ENCODE results near the gene EEF1B2.
"Not testable (repeated sequence)": the region's sequence is repeated elsewhere in the genome, so short reads cannot be mapped to it uniquely, and the experiment has no call there.

Gene EEF1B2

DNA sequence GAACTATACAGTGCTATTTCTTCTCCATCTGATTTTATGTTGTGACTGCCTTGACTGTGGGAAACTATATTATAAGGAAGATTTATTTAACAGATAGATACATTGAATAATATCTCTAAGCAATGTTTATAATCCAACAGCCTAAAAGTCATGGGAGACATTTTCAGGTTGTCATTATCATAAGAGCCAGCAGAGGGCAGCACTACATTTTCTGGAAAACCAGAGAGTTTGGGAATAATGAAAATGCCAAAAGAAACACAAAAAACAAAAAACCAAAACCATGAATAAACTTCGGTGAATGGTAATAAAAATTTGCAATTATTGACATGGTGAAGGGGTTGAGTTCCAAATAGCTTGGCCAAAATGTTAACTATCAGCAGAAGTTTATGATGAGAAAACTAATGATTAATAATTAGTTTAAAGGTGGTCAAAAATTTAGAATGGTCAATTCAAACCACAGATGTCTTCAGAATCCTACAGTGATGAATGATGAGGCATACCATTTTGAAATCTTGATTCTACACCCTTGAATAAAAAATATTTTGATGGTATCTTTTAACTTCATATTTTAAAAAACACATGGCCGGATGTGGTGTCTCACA lies 4.7 kb downstream of the EEF1B2 start:
- no peak for DNase-seq

DNA sequence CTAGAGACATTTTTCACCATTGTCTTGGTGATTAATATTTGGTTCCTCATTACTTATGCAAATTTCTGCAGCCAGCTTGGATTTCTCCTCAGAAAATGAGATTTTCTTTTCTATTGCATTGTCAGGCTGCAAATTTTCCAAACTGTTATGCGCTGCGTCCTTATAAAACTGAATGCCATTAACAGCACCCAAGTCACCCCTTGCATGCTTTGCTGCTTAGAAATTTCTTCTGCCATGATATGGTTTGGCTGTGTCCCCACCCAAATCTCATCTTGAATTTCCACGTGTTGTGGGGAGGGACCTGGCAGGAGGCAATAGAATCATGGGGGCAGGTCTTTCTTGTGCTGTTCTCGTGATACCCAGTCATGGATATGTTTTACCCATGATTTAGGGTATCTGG lies 8.5 kb downstream of the EEF1B2 start:
- DNase-seq: not testable (repeated sequence)

DNA sequence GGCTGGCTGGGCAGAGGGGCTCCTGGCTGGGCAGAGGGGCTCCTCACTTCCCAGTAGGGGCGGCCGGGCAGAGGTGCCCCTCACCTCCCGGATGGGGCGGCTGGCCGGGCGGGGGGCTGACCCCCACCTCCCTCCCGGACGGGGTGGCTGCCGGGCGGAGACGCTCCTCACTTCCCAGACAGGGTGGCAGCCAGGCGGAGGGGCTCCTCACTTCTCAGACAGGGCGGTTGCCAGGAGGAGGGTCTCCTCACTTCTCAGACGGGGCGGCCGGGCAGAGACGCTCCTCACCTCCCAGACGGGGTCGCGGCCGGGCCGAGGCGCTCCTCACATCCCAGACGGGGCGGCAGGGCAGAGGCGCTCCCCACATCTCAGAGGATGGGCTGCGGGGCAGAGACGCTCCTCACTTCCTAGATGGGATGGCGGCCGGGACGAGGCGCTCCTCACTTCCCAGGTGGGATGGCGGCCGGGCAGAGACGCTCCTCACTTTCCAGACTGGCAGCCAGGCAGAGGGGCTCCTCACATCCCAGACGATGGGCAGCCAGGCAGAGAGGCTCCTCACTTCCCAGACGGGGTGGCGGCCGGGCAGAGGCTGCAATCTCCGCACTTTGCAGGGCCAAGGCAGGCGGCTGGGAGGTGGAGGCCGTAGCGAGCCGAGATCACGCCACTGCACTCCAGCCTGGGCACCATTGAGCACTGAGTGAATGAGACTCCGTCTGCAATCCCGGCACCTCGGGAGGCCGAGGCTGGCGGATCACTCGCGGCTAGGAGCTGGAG lies 12.1 kb downstream of the EEF1B2 start:
- DNase-seq: not testable (repeated sequence)

DNA sequence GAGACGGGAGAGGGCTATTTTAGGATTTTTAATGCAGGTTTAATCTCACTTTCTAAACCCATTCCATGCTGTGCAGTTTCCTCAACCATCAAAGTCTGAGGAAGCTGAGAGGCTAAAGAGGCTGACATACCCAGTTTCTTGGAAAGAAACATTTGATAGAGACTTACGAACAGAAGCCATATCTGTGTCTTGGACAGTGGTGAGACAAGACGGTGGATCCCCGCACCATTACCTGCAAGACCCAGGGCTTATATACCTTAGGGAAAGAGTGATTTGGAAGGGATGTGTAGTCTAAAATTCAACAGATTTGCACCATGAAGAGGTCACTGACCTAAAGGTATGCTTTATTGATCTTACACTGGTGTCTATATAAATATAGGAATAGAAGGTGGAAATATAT lies 13.5 kb downstream of the EEF1B2 start:
- DNase-seq: no peak

DNA sequence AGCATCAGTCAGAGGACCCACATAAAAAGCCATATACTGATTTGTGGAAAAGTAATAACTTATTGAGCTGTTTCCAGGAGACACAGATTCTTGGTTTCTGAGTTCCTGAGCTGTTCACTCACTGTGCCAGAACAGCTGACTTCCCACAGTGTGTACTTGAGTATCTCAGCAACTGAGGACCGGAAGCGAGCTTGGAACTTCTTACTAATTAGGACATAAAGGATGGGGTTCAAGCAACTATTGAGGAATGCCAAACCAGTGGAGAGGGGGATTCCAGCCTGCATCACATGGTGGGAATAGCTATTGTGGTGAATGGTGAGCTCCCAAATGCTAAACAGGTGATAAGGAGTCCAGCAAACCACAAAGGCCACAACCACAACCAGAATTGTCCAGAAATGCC lies 16.4 kb downstream of the EEF1B2 start:
- DNase-seq: no peak

DNA sequence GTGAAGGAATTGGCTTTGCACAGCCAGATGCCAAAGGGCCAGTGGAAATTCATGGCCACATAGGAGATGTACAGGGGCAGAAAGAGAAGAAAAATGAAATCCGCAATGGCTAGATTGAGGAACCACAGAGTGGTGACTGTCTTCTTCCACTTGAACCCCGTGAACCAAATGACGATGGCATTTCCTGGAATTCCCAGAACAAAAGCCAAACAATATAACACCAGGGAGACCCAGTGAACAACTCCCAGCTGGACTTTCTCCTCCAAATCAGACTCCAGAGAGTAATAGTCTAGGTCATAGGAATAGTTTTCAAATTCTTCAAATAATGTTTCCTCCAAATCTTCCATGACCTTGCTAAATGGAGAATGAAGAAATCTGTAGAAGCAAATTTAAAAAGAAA lies 17.2 kb downstream of the EEF1B2 start:
- no peak for DNase-seq

DNA sequence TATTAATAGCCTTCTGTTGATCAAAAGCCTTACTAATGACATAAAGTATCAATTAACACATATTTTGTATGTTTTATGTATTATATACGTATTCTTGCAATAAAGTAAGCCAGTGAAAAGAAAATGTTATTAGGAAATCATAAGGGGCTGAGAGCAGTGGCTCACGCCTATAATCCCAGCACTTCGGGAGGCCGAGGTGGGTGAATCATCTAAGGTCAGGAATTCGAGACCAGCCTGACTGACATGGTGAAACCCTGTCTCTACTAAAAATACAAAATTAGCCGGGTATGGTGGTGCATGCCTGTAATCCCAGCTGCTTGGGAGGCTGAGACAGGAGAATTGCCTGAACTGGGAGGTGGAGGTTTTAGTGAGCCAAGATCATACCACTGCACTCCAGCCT lies 21.8 kb downstream of the EEF1B2 start:
- DNase-seq: not testable (repeated sequence)

DNA sequence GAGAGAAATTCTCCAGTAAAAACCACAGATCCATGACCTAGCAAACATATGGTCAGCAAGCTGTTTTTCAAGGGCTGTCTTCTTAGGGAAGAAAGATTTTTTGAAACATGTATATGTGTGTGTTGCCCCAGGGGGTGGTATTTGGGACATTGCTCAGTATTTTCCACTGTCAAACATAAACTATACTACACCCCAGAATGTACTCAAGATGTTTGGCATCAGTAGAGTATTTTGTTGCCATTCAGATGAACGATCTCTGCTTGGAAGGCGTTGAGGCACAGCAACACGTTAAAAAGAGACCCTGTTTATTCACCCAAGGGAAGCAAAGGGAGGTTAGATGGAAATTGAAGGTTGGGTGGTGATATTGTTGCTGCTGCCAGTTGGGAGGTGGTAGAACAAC lies 30.0 kb downstream of the EEF1B2 start:
- no peak for DNase-seq

DNA sequence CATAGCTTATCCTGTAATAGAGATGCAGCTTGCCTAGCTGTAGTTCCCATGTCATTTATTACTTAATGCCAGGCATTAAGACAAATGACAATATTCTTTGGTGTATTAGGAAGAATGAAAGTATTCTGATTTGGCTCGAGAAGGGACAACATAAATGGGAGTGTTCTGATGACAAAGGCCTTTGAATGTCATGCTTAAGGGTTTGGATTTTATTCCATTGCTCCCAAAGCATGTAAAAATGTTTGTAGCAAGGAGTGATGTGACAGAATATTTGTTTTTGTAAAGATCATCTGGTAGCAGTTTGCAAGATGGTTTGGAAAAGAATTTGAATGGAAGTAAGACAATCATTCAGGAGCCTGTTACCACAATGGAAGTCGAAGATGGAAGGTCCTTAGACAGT lies 30.4 kb downstream of the EEF1B2 start:
- DNase-seq: no peak

DNA sequence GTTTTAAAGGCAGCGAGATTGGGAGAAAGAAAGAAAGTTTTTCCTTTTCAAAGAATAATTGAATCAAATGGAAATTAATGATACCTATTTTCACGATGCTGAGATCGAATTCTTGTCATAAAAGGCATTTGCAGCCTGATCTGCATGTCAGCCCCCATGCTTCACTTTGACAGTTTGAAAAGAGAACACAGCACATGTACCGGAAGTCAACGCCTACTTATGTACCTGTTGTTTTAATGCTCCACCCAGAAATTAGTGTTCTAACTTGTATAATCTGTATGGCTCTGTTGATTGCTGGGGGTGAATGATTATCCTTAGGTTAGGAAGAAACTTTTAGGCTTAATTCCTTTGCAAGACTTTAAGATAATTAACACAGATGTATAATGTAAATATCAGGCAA lies 31.0 kb downstream of the EEF1B2 start:
- no peak for DNase-seq

DNA sequence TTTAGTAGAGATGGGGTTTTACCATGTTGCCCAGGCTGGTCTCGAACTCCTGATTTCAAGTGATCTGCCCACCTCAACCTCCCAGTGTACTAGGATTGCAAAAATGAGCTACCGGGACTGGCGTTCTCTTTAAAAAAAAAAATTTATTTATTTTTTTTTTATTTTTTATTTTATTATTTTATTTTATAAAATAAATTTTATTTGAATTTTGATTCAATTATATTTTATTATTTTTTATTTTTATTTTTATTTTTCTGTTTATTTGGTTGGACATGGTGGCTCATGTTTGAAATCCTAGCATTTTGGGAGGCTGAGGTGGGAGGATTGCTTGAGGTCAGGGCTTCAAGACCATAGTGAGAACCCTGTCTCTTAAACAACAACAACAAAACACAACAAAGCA lies 32.5 kb downstream of the EEF1B2 start:
- no peak for DNase-seq

DNA sequence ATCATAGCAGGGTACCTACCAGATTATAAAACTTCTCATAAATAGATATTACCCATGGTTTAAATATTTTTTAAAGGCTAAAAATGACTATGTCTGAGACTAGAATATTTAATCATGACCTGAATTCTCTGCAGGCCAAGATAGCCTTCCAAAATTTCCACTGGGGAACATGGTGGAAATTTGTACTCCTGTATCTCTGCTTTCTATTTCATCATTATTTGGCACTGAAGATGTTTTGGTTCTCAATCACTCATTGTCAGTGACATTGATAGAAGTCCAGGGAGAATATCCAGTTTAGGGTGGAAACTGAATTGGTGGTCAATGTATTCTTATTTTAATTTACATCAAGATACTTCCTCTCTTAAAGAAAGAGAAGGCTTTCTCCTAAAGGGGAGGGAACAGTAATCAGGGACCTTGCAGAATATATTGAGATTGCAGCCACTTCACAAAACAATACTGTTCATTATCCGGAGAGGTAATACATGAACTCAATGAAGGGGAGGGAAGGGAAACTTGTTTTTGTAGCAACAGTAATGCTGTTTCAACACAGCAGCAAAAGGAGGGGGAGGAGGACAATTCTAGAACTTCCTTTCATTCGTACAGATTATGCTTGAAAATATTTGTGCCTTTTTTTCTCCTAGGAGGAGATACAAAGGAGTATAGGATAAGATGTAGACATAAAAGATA lies 34.1 kb downstream of the EEF1B2 start:
- DNase-seq: no peak

DNA sequence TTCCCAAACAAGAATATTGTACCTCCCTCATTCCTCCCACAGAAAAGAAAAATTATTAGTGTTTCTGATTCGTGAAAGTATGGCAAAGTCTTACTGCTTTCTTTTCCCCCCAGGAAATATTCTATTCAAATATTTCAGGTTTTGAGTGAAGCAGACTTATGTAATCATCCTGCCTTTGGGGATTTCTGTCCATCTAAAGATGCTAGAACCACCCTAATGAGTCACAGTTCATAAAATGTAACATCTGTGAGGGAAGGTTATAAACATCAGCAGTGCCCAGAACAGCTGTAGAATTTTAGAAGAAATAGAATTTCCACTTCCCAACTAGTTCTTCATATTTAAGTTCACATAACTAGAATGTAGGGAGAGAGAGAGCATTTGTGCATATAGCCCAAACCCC lies 39.0 kb downstream of the EEF1B2 start:
- DNase-seq: no peak

DNA sequence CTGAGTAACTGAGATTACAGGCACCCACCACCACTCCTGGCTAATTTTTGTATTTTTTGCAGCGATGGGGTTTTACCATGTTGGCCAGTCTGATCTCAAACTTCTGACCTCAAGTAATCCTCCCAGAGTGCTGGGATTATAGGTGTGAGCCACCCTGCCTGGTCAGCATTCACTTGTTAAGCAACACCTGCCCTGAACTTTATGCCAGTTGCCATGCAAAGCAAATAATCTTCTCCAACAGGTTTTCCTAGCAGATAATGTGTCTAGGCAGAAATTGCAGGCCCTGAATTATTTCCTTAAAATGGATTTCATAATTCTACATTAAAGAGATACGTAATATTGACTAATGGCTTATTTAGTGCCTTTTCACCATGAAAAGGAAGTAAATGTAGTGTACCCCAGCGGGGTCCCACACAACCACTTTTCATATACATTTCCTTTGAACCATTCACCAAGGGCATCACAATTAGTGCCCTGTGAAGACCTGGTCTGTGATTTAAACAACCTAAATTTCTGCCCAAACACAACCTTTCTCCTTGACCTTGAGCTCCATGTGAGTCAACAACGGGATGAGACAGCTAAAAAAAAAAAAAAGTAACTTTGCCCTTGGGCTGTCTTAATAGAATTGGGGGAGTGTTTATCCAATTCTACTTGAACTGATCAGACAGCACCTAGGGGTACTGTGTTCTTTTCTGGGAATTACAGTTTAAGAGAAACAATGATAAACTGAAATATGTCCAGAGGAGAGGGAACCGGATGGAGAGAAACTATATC lies 41.6 kb downstream of the EEF1B2 start:
- no peak for DNase-seq

DNA sequence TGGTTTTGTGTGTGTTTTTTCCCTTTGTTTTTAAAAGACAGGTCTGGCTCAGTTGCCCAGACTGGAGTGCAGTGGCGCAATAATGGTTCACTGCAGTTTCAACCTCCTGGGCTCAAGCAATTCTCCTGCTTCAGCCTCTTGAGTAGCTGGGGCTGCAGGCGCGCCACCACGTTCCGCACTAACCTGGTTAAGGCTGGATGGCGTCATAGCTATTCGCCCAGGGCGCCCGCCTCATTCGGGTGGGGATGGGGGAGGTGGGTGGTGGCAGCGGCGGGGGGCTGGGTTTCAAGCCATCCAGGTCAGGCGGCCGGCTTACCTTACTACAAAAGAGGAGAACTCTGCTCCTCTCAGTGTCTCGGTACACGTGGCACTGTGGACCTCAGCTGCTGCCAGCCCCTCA lies 42.8 kb downstream of the EEF1B2 start:
- no peak for DNase-seq

DNA sequence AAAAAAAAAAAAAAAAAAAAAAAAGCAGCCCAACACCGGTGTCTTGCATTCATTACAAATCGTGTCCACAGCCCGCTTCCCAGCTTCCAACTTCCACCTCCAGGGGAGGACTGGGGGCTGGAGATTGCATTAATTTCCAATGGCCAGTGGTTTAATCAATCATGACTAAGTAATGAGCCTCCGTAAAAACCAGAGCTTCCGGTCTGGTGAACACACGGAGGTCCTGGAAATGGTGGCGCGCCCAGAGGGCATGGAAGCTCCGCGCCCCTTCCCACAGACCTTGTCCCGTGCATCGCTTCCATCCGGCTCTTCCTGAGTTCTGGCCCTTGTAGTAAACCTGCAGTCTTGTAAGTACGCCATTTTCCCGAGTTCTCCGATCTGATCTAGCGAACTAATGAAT lies 43.6 kb downstream of the EEF1B2 start:
- no peak for DNase-seq

DNA sequence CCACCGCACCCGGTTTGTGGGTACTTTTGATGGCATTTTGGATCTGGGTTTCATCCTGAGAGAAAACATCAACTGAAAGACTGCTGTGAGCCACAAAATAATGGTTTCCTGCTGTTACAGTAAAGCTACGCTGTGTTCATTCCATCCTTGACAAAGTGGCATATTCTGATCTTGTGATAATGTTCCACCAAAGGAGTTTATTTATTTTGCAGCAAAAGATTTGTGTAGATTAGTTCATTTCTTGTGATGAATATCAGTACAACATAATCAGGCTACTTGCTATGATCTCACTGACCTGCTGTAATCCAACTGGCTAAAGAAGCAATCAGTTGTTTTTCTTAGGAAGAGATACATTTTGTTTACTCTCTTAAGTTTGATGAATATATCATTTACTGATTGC lies 45.0 kb downstream of the EEF1B2 start:
- DNase-seq: no peak

DNA sequence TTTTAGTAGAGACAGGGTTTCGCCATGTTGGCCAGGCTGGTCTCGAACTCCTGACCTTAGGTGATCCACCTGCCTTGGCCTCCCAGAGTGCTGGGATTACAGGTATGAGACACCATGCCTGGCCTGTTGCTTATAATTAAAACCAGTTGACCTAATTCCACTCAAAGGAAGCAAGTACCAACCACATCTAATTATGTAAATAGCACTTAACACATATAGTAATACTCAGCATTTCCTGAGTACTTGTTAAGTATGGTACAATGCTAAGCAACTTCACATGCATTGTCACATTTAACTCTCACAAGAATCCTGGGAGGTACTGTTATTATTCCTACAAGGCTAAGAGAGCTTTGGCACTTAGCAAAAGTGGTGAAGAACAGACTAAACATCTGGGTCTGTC lies 47.6 kb downstream of the EEF1B2 start:
- DNase-seq: not testable (repeated sequence)

DNA sequence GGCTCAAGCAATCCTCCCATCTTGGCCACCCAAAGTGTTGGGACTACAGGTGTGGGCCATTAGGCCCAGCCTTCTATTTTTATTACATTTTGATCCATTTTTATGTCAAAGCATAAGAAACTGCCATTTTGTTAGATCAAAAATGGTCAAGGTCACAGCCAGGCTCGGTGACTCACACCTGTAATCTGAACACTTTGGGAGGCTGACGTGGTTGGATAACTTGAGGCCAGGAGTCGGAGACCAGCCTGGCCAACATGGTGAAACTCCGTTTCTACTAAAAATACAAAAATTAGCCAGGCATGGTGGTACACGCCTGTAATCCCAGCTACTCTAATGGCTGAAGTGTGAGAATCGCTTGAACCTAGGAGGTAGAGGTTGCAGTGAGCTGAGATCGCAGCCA lies 49.2 kb downstream of the EEF1B2 start:
- no peak for DNase-seq

DNA sequence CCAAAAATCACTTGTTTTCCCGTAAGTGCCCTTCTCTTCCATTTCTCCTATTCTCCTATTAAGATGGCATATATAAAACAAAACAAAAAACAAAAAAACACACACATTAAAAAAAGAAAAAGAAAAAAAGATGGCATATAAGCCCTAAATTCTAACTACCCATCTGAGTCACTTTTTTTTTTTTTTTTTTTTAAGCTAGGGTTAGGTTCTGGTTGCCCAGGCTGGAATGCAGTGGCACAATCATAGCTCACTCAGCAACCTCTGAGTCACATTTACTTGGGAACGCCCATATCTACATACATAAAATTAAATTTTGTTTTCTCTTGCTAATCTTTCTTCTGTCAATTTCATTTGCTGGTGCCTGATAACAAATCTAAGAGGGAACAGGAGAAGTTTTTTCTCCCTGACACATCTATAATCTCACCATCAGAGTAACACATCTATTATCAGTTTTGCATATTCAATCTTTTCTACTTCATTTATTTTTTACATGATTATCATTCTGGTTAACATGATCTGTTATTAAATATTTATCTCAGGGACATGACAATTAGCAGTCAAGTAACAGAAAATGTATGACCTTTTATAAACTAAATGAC lies 52.1 kb downstream of the EEF1B2 start:
- DNase-seq: no peak

Data from cortex of kidney (tissue), 1 donor.